ENCODE data around the gene TSKU. TPM values are rescaled to one million over a fixed set of nuclear protein-coding genes. Genes with fewer than 3 reads are reported as not detected.

Gene TSKU
- total and polyA plus RNA-seq, 8 donors = 2.7 to 25.2 (median 10.7) TPM

DNA sequence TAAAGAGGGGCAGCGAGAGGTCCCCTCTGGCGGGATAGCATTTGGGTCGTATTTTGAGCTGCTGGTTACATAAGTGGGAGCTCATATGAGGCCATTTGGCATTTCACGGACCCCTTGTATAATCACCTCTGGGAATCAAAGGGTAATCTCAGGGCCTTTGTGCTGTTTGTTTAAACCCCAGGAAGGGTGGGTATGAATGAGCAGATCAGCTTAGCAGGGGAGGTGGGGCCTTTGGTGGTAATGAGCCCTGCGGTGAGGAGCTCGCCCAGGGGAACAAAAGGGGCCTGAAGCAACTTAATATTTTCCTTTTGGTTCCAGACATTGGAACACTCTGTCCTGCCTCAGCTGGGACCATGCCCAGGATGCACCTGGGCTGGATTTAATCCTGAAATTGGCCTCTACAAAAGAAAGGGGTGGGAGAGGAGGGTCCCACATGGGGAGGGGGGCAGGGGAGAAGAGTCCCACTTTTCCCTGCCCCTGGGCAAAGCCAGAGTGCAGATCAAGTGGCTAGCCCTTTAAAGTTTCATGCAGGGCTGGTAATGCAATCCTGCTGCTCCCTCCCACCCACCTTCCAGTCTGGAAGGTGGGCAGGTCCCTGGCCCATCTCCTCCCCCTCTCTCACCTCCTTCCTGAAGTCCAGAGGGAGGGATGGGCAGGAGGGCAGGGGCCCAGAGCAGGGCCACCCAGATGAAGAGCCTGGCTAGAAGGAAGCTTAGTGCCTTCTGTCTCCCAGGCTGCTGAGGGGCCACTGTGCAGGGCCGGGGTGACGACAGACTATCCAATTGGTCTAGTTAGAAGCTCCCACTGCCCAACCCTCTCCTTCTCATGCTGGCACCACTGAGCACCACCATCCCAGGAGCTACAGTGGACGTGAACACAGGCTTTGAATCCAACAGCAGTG, 10.5 kb downstream of the TSKU start:
- intact Hi-C loops (cut with DNase I) = no loop called here
- TF ChIP-seq, protein P1, sequence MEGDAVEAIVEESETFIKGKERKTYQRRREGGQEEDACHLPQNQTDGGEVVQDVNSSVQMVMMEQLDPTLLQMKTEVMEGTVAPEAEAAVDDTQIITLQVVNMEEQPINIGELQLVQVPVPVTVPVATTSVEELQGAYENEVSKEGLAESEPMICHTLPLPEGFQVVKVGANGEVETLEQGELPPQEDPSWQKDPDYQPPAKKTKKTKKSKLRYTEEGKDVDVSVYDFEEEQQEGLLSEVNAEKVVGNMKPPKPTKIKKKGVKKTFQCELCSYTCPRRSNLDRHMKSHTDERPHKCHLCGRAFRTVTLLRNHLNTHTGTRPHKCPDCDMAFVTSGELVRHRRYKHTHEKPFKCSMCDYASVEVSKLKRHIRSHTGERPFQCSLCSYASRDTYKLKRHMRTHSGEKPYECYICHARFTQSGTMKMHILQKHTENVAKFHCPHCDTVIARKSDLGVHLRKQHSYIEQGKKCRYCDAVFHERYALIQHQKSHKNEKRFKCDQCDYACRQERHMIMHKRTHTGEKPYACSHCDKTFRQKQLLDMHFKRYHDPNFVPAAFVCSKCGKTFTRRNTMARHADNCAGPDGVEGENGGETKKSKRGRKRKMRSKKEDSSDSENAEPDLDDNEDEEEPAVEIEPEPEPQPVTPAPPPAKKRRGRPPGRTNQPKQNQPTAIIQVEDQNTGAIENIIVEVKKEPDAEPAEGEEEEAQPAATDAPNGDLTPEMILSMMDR (IDR thresholded peaks at IDR 0.05) = no peak
- Histone ChIP-seq H3K4me1 (peaks cover 0 to 7% (median 6%) of the 10 kb centered on the region in 3 donors), H3K9me3 (no peaks in the 10 kb centered on the region), H3K27ac (no peak overlapping the region), H3K27me3 (no peaks in the 10 kb centered on the region), H3K36me3 (no peaks in the 10 kb centered on the region), H3K4me3 (no peak overlapping the region)
- 84 to 89% methylated on average over 9 of the region's 9 CpGs for WGBS, 2 donors
- DNase-seq (no peak), ATAC-seq (no peak), FAIRE-seq (no peak)

DNA sequence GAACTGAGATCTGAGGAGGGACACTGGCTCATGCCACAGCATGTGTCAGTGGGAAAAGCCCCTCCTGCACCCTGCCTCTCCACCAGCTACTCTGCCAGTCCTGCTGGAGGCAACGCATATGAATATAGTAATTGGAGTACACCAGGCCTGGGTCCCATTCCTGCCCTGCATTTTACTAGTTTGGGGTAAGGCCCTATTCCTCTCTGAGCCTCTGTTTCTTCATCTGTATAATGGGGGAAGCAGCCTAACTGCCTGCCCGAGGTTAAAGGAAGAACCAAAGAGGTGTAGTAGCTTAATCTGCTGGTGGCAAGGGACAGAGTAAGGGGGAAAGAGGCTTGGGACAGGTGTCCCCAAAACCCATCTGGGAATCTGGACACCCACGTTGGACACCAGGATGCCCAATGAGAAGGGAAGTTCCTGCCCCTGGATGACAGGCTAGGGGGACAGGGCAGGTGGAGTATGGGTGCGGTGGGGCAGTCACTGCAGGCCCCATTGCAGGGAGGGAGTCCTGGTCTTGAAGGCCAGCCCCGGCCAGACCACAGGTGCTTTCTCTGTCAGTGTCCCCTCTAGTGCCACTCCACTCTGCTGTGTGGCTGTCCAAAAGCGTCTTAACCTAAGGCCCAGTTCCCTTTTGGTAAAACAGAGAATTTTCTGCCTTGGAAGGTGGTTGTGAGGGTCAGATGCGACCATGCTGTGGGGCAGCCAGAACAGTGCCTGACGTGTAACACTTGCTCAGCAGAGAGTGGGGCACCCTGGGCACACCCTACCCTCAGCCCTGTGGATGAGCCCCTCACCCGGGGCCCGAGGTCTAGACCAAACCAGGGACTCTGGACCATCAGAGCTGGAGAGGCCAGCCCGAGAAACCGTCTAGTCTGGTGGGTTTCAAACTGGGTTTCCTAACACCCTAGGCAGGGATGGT, 11.5 kb downstream of the TSKU start:
- no peaks in the 10 kb centered on the region for H3K9me3 ChIP-seq
- peaks cover 0 to 4% (median 4%) of the 10 kb centered on the region in 3 donors for H3K4me1 ChIP-seq
- intact Hi-C loops (cut with DNase I) = loop anchor here in 2 of 3 donors (5.0 kb wide), 1 partner anchor 57 kb away; no protein-coding TSS in a partner anchor
- FAIRE-seq (no peak), DNase-seq (no peak), ATAC-seq (no peak)
- no peaks in the 10 kb centered on the region for H3K27me3 ChIP-seq
- TF ChIP-seq, protein P1 (IDR thresholded peaks at IDR 0.05) = no peak
- no peak overlapping the region for H3K27ac ChIP-seq
- H3K4me3 ChIP-seq = no peak overlapping the region
- H3K36me3 ChIP-seq = no peaks in the 10 kb centered on the region
- 91 to 92% methylated on average over 12 of the region's 12 CpGs for WGBS, 2 donors

DNA sequence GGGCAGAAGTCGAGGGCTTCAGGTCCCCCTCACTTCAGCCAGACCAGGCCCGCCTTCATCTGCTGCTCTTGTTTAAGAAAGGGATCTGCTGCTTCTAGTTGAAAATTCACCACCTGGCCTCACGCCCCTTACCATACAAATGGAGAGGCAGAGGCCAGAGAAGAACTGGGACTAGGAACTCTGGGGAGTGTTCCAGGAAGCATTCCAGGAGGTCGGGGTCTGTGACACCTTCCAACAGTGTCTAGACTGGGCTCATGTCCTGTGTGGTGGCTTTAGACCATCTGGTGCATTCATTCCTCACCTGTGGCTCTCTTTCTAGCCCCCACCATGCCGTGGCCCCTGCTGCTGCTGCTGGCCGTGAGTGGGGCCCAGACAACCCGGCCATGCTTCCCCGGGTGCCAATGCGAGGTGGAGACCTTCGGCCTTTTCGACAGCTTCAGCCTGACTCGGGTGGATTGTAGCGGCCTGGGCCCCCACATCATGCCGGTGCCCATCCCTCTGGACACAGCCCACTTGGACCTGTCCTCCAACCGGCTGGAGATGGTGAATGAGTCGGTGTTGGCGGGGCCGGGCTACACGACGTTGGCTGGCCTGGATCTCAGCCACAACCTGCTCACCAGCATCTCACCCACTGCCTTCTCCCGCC, 12.3 kb downstream of the TSKU start:
- Histone ChIP-seq H3K27me3 (no peaks in the 10 kb centered on the region), H3K4me1 (peaks cover 0 to 10% (median 9%) of the 10 kb centered on the region in 3 donors), H3K9me3 (no peaks in the 10 kb centered on the region), H3K4me3 (no peak overlapping the region), H3K36me3 (no peaks in the 10 kb centered on the region), H3K27ac (no peak overlapping the region)
- WGBS, 2 donors = 90 to 93% methylated on average over 21 of the region's 21 CpGs
- intact Hi-C loops (cut with DNase I) = loop anchor here in 2 of 3 donors (5.0 kb wide), 1 partner anchor 58 kb away; no protein-coding TSS in a partner anchor
- FAIRE-seq (no peak), ATAC-seq (no peak), DNase-seq (no peak)
- TF ChIP-seq, protein P1 (IDR thresholded peaks at IDR 0.05) = no peak

DNA sequence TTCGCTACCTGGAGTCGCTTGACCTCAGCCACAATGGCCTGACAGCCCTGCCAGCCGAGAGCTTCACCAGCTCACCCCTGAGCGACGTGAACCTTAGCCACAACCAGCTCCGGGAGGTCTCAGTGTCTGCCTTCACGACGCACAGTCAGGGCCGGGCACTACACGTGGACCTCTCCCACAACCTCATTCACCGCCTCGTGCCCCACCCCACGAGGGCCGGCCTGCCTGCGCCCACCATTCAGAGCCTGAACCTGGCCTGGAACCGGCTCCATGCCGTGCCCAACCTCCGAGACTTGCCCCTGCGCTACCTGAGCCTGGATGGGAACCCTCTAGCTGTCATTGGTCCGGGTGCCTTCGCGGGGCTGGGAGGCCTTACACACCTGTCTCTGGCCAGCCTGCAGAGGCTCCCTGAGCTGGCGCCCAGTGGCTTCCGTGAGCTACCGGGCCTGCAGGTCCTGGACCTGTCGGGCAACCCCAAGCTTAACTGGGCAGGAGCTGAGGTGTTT, 12.8 kb downstream of the TSKU start:
- no peak for FAIRE-seq
- Histone ChIP-seq H3K36me3 (no peaks in the 10 kb centered on the region), H3K27me3 (no peaks in the 10 kb centered on the region), H3K27ac (no peak overlapping the region), H3K4me3 (no peak overlapping the region), H3K4me1 (peaks cover under 1 to 13% (median 12%) of the 10 kb centered on the region in 3 donors), H3K9me3 (no peaks in the 10 kb centered on the region)
- TF ChIP-seq, protein P1 (IDR thresholded peaks at IDR 0.05) = no peak
- ATAC-seq = no peak
- DNase-seq = no peak
- intact Hi-C loops (cut with DNase I) = loop anchor here in 2 of 3 donors (5.0 kb wide), 1 partner anchor 59 kb away; no protein-coding TSS in a partner anchor
- WGBS, 2 donors = 93 to 95% methylated on average over 26 of the region's 26 CpGs
